ENCODE measurements around the gene MTX2.

DNA sequence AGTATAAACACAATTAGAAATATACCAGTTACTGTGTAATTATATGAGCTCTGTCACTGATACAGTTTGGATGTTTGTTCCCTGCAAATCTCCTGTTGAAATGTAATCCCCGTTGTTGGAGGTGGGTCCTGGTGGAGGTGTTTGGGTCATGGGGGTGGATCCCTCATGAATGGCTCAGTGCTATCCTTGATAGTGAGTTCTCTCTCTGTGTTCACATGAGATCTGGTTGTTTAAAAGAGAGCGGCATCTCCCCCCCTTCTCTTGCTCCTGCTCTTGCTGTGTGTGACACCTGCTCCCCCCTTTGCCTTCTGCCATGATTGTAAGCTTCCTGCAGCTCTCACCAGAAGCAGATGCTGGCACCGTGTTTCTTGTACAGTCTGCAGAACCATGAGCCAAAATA lies 24.1 kb downstream of the MTX2 start:
- TF ChIP-seq, protein P1, sequence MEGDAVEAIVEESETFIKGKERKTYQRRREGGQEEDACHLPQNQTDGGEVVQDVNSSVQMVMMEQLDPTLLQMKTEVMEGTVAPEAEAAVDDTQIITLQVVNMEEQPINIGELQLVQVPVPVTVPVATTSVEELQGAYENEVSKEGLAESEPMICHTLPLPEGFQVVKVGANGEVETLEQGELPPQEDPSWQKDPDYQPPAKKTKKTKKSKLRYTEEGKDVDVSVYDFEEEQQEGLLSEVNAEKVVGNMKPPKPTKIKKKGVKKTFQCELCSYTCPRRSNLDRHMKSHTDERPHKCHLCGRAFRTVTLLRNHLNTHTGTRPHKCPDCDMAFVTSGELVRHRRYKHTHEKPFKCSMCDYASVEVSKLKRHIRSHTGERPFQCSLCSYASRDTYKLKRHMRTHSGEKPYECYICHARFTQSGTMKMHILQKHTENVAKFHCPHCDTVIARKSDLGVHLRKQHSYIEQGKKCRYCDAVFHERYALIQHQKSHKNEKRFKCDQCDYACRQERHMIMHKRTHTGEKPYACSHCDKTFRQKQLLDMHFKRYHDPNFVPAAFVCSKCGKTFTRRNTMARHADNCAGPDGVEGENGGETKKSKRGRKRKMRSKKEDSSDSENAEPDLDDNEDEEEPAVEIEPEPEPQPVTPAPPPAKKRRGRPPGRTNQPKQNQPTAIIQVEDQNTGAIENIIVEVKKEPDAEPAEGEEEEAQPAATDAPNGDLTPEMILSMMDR (IDR thresholded peaks at IDR 0.05; ENCODE audit: poor library complexity): no peak
- TF ChIP-seq EZH2 (IDR thresholded peaks at IDR 0.05; ENCODE audit: borderline replicate concordance) (no peak), EZH2phosphoT487 (IDR thresholded peaks at IDR 0.05; ENCODE audit: low read depth, severe bottlenecking, unreplicated experiment) (no peak)

All from hepatocyte (in vitro differentiated cells).